T follicular helper cell (primary cell): Measurements from ENCODE around the gene NOP14.
"Not testable (repeated sequence)": the region's sequence is repeated elsewhere in the genome, so short reads cannot be mapped to it uniquely, and the experiment has no call there.

ENCODE experiments used
- DNase-seq: peaks from one replicate; pipeline ENCODE4 v3.0.0-alpha.2; 2020; ENCODE audit warnings: low read depth

Gene NOP14

GRCh38 chr4:2942532-2943363 is 20.5 kb downstream of the NOP14 start:
- DNase-seq = no peak

DNA sequence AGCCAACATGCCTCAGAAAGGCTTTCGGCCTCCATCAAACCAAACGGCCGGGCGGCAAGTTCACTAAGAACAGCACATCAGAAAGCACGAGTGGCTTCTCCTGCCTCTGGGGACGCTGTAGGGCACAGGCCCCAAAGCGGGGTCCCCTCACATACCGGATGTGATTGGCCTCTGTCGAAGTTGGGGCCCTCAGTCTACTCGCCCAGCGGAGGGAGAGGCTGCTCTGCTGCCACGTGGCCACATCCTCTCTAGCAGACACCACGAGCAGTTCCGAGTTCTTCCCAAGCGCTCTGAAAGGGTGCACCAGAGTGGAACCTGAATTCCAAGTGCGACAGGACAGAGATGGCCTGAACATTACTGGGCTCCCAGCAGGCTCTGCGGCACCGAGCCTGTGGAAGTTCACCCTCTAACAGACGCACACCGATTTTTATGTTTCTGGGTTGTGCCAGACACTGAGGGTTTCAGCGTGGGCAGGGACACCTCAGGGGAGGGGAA is 21.1 kb downstream of the NOP14 start:
- DNase-seq = no peak

GRCh38 chr4:2941138-2942036 is 21.8 kb downstream of the NOP14 start:
- no peak for DNase-seq

- DNase-seq = no peak
These were observed 22.7 kb downstream of the NOP14 start for GRCh38 chr4:2940267-2941137.

DNA sequence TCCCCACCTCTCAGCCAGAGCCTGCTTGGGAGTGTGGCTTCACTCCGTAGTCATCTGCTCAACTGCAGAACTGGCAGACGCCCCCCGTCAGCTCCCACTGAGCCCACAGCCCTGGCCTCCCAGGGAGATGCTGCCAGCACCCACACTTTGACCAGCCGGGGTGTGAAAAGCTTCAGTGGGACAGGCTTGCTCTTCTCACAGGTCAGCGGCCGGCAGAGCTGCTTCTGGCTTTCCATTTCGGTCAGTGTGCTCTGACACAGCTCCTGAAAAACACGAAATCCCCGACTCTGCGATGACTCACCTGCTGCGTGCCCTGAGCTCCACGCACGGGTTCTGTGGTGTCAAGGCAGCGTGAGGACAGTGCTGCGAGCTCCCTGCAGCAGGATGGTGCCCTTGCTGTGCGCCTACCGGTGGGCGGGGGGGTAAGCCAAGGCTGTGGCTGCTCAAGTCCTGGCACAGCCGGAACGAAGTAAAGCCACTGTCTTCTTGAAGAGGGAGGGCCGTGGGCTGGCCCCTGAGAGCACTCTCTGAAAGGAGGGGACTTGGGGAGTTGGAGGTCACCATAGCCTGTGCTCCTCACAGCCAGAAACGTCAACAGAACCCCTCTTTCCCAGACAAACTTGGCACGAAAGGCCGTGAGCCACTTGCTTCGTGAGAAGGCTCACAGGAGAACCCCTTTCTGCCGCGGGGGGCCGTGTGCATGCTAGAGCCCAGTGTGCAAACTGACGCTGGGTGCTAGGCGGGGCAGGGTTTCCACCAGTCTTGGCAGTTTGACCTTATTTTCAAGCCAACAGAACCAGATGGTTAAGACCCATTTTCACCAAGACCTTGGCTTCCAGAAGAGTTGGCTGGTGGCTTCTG is 23.6 kb downstream of the NOP14 start:
- no peak for DNase-seq

DNA sequence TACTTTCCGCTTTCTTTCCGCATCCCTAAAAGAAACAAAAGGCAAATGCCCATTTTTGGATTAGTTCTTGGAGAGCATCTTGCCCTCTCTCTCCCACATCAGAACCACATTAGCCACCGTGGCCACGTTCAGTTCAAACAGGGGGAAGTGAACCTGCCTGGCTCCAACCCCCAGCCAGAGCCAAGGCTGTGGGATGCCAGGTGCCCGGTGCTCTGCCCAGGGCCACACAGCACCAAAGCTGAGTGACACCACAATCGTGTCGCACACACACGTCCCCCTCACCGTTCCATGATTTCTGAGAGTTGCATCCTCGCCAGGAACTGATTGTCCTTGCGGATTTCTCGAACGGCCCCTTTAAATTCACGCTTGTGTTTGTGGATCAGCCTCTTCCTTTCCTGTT is 24.3 kb downstream of the NOP14 start:
- no peak for DNase-seq

- not testable (repeated sequence) for DNase-seq
These were observed 24.8 kb downstream of the NOP14 start for GRCh38 chr4:2938411-2938810.

- DNase-seq = no peak
These were observed 25.2 kb downstream of the NOP14 start for GRCh38 chr4:2937986-2938385.

DNA sequence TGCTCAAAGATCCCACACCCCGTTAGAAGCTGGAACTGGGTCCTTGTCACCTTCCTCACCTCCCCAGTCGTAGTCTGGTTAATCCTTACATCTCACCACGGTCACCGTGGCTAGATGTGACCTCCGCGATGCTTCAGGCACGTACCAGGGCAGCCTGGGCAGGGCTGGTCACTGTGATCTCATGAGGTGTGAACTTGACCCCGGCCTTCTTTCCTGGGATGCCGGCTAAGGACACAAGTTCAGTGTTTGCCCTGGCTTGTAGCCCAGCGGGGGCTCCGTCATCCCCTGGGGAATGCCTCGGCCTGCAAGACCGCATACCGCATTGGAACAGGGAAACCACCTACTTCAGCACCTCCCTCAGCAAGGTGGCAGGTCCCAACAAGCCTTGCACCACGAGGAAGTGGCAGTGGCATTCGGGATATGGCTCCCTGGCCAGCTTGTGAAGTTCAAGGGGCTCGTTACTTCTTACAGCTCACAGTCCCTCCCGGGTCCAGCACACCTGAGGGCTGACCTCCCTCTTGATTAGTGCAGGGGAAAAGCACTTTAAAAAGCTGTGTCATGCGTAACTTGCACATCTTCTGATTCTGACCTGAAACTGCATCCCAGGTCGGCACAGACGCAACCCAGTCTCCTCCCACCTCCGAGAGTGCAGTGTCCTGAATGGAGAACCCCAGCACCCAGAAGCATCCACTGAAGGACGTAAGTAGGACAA is 25.9 kb downstream of the NOP14 start:
- DNase-seq = no peak

DNA sequence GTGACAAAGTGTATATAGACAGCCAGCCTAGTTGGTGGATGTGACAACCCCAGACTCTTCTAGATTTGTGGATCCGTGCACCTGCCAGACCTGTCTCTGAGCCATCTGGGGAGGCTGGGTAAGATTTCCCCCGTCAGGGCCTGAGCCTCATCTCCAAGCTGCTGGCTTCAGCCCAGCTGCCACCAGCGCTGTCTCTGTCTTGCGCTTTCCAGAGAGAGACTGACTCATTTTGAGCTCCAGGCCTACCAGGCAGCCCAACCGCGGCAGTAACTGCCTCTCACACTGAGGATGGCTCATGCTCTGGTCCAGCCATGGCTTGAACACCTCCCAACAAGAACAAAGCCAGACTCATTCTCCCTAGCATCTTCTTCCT is 26.4 kb downstream of the NOP14 start:
- DNase-seq = no peak

DNA sequence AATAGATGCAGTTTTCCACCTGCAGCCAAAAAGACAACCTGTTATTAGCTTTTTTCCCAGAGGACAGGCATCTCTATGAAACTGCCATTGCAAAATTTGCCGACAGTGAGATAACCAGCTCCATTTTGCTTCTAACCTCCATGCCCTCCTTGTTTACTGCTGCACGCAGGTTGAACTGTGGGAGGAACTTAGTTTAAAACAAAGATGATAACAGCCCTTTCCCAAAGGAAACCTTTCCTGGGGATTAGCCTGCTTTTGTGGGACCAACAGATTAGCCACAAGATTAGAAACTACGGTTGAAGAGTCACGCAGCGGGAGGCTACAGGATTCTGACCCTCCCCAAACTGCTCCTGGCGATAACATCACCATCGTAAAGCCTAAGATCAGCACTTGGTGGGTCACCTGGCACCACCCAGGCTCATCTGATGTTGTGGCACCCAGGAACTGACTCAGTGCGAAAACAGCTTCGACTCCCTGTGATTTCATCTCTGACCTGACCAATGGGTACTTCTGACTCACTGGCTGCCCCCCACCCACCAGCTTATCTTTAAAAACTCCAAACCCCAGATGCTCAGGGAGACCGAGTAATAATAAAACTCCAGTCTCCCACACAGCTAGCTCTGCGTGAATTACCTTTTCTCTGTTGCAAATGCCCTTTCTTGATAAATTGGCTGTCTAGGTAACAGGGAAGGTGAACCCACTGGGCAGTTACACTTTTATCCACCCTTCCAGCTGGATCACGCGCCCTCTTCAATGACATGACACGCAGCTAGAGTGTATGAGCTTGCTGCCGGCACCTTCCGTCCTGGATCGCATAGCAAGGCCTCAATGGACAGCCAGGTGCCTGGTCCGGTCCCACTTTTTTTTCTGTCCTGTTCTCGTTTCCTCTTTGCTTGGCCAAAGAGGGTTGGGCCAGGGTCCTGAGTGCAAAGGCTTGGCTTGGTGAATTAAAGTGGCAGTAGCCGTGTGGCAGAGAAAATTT is 27.2 kb downstream of the NOP14 start:
- DNase-seq = no peak

- peak; percentile 93 for DNase-seq
These were observed 28.1 kb downstream of the NOP14 start for GRCh38 chr4:2934813-2935761.

DNA sequence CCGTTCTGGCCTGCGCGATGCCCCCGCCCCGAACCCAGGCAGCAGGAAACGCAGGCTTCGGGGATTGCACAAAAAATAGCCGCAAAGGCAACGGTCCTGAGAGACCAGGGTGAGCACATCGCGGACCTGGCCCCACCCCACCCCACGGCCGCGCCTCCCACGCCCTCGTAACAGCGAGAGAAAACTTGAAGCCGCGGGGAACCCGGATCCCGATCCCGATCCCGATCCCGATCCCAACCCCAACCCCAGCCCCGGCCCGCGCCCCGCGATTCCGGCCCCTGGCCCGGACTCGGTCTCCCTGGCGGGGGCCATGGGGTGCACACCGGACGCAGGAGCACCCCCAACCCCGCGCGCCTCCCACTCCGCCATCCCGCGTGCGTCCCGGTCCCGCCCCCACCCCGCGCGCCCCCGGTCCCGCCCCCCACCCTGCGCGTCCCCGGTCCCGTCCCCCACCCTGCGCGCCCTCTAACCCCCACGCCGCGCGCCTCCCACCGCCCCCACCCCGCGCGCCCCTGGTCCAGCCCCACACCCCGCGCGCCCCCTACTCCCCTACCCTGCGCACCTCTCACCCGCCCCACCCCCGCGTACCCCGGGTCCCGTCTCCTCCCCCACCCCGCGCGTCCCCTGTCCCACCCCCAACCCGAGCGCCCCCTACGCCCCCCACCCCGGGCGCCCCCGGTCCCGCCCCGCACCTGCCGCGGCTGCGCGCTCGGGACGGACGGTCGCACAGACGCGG is 29.0 kb downstream of the NOP14 start:
- peak; percentile 43 for DNase-seq

- DNase-seq = no peak
These were observed 29.6 kb downstream of the NOP14 start for GRCh38 chr4:2933566-2934076.

- DNase-seq = no peak
These were observed 30.1 kb downstream of the NOP14 start for GRCh38 chr4:2932951-2933565.

- no peak for DNase-seq
These were observed 30.8 kb downstream of the NOP14 start for GRCh38 chr4:2932321-2932950.
